ENCODE results near the gene CBY1. TPM values are rescaled to one million over a fixed set of nuclear protein-coding genes. Genes with fewer than 3 reads are reported as not detected.
"Not testable (repeated sequence)": the region's sequence is repeated elsewhere in the genome, so short reads cannot be mapped to it uniquely, and the experiment has no call there.

The CBY1 gene
- polyA plus RNA-seq (2014; cell fraction: cytosol; rRNA removed) = 10.0 and 14.1 TPM in 2 replicates
- polyA plus RNA-seq (2014; cell fraction: nucleus; rRNA removed) = 12.8 and 19.8 TPM in 2 replicates

DNA sequence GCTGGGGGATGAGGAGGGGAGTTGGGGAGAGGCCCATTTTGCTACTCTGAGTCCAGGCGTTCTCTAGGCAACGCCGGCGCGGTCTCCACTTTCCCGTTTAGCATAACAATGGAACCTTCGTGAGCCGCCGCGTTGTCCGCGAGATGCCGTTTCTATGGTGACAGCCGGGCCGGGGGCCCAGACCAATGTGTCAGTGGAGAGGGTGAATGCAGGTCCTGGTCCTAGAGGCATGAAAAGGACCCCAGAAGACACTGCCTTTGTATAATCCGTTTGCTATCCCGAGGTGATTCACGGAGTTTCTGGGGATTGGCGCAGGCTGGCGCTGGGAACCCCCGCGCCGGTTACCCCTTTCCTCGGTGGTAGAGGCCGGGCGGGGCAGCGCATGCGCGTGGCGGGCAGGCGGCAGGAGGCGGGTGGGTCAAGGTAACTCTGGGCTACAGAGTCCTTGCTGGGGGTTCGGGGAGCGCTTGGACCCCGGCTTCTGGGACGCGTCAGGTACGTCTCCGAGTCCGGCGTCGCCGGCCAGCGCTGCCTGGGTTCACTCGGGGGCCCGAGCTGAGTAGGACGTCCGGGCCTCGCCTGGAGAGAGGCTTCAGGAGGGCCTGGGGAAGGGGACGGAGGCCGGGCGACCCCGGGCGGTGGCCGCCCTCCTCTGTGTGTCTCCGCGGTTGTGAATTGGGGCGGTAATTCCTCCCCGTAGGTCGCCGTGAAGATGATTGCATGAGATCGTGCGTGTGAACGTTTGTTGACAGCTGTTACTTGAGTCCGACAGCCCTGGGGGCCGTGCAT, at the start of gene CBY1, which contains the start of gene FAM227A:
Gene CBY1, plus strand, starts transcription at position 383 of the 789 bp plus-strand sequence. CDS start 11,417 bp downstream, outside the sequence.
Gene FAM227A, minus strand, starts transcription at position 137 of the 789 bp plus-strand sequence. CDS start 6,224 bp downstream, outside the sequence.
- DNase-seq (ENCODE audit: low spot score) = peak; percentile 85

DNA sequence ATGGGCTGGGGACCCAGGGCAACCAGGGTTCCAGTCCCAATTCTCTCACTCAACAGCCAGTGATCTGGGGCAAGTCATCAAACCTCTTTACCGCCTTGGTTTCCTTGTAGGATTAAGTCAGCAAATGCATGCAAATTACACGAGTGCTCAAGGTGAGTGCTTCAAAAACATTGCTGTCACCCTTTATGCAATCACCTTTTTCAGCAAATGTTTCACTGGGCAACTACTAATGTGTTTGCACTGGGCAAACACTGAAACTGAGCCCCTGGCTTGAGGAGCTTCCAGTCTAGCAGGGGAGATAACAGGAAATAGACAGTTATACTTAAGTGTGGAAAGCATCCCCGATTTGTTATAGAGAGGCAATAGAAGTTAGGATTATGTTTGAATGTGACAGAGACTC, 48.8 kb upstream of the CBY1 start:
- DNase-seq (ENCODE audit: low spot score) = no peak

GRCh38 chr22:38608992-38609750, 47.3 kb upstream of the CBY1 start:
- peak; percentile 34 for DNase-seq (ENCODE audit: low spot score)

DNA sequence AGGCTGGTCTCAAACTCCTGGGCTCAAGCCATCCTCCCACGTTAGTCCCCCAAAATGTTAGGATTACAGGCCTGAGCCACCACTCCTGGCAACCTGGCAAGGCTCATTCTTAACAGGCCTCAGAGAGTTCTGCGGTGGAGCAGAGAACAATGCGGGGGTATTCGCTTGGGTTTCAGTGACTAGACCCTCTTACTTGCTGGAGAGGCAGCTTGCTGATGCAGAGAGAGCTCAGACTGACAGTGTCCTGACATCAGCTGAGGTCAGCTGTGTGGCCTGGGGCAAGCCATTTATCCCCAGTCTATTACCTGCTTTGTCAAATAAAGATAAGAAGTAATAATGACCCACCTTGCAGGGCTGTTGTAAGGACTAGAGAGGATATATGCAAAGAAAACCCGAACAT, 46.2 kb upstream of the CBY1 start:
- DNase-seq (ENCODE audit: low spot score) = no peak

DNA sequence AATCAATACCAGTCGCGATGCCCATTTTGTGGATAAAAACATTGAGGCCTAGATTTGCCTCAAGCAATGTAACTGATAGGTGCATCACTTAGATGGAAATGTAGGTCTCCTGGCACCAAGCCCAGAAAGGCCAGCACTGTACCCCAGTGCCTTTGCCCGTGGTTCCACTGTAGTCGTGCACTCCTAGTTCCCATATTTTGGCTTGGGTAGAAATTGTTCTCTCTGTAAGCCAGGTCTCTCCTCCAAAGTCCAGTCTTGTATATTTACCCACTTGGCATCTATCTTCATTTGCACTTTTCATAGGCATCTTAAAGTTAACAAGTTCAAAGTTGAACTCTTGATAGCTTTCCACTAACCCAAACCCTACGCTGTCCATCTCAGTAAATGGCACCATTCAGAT, 44.9 kb upstream of the CBY1 start:
- no peak for DNase-seq (ENCODE audit: low spot score)

- DNase-seq (ENCODE audit: low spot score) = no peak
Measured at GRCh38 chr22:38612217-38613006, 44.0 kb upstream of the CBY1 start.

DNA sequence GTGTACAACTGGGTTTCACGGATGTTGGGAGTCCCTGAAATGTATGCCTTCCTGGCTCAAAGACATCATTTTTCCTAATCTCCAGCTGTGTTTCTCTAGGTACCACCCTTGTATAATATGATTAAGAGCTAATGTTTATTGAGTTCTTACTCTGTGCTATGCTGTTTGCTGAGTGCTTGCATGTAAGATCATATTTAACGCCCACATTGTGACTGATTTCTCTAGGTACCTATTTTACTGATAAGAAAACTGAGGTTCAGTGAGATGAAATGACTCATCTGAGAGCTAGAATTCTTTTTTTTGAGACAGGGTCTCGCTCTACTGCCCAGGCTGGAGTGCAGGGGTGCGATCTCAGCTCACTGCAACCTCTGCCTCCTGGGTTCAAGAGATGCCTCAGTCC, 42.9 kb upstream of the CBY1 start:
- DNase-seq (ENCODE audit: low spot score) = no peak

DNA sequence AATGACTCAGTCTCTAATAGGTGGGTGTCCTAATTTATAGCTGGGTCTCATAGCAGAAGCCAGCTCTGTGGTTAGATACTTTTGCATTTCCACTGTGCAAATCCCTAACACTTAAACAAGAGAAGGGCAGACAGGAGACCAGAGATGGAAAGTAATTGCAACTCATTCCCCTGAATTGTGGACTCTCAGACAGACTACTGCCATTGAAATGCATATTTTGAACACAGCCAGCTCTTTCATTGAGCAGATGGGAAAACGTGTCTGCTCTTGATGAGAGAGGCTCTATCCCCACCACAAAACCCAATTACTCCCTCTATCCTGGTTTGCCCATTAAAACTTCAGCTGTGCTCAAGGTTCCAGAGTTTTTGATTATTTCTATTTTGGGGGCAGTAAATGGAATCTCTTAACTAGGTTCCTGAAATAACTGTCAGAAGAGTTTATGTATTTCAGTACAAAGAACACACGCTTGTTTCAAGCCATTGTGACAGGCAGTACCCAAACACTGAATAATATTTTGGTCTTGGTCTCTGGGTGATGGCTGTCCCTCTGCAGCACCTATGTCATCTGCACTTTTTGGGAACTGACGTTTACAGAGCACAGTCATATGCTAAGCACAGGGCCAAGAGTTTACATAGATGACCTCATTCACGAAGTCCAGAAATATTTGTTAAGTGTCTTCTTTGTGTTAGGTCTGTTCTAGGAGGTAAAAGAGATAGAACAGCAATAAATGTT, 41.9 kb upstream of the CBY1 start:
- DNase-seq (ENCODE audit: low spot score) = no peak

- DNase-seq (ENCODE audit: low spot score) = not testable (repeated sequence)
Measured at GRCh38 chr22:38615064-38615405, 41.4 kb upstream of the CBY1 start.

- no peak for DNase-seq (ENCODE audit: low spot score)
Measured at GRCh38 chr22:38618258-38618657, 38.2 kb upstream of the CBY1 start.

DNA sequence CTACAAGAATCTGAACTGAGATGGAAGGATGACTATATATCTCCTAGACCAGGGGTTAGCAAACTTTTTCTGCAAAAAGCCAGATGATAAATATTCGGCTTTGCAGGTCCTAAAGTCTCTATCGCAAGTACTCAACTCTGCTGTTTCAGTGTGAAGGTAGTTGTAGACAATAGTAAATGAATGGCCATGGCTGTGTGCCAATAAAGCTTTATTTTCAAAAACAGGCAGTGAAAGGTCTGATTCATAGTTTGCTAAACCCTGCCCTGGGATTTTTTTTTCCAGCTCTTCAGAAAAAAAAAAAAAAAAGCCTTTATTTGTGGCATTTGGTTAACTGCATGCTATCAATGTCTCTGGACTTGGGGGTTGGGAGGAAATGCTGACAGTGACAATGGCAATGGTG, 37.8 kb upstream of the CBY1 start:
- no peak for DNase-seq (ENCODE audit: low spot score)

DNA sequence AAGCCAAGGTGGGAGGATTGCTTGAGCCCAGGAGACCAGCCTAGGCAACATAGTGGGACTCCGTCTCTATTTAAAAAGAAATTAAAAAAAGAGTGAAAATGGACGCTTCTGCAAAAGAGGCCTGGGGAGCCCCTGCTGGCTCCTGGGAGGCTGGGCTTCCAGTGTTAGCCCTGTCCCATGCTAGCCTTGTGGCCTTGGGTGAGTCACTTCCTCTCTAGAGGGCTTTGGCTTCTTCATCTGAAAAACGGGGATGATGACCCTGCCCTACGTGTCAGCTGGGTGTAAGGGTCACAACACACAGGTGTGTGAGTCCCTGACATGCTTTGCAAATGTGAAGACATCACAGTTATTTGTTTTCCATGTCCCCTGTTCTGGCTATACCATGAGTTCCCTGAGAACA, 33.1 kb upstream of the CBY1 start:
- DNase-seq (ENCODE audit: low spot score) = no peak

- DNase-seq (ENCODE audit: low spot score) = no peak
Measured at GRCh38 chr22:38628444-38628843, 28.0 kb upstream of the CBY1 start.

DNA sequence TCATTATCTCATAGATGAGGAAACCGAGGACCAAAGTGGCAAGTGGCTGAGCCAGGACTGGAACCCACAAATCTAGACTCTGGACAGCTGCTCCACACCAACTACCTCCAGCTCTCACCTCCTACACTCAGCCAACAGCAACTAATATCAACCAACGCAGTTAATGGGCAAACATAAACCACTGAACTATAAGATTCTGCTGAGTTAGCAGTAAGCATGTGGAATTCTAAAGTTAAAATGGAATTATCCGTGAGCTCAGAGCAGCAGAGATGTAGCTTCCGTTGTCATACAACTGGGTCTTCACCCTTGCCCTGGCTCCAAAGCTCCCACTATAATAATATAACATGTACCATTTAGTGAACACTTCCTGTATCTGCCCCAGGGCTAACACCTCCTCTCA, 27.3 kb upstream of the CBY1 start:
- DNase-seq (ENCODE audit: low spot score) = no peak

DNA sequence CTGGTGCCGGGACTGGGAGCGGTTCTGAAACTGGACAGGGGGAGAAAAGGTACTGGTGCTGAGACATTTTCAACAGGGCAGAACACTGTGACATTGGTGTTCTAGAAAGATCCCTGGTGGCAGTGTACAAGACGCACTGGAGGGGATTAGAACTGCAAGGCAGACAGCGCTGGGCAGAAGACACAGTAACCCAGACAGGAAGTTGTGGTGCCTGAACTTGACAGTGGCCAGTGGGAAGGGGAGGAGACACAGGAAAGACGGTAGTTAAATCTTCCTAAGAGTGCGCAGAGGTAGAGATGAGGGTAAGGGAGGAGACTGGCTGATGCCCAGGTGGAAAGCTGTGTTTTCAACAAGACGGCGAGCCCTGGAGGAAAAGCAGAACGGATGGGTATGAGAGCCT, 24.7 kb upstream of the CBY1 start:
- no peak for DNase-seq (ENCODE audit: low spot score)

GRCh38 chr22:38632528-38632927, 23.9 kb upstream of the CBY1 start:
- no peak for DNase-seq (ENCODE audit: low spot score)

DNA sequence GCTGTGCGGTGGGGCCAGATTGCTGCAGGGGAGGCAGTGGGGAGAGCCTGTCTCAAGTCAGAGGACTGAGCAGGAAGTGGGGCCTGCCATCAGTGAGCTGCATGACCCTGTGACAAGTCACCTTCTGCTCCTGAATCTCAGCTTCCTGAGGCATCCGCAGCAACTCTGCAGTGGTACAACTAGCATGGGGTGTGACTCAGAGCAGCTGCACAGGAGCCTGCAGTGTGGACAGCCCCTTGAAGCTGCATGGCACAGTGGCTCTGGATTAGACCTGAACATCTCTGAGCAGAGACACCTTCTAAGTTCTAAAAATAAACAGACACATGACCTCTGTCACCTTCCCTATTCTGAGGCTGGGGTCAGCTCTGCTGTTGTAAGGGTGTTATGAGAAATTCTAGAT, 18.2 kb upstream of the CBY1 start:
- DNase-seq (ENCODE audit: low spot score) = no peak

- DNase-seq (ENCODE audit: low spot score) = no peak
Measured at GRCh38 chr22:38638728-38639127, 17.7 kb upstream of the CBY1 start.

- no peak for DNase-seq (ENCODE audit: low spot score)
Measured at GRCh38 chr22:38641476-38642040, 14.9 kb upstream of the CBY1 start.

GRCh38 chr22:38644245-38644644, 12.2 kb upstream of the CBY1 start:
- DNase-seq (ENCODE audit: low spot score) = not testable (repeated sequence)

DNA sequence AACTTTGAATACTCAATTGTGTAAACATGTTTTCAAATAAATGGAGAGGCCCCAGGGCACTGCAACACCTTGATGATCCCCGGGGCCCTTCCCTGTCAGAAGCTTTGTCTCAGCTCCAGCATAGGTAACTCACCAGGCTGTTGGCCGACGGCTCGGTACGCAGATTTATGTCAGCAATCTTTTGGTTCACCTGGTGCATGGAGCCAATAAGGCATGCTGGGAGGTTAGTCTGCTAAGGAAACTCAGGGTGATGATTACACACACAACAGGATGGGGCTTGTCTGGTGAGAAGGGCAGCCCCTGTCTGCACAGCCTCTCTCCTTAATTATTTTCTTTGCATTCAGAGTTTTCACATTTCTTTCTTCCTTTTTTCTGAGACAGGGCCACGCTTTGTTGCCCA, 11.0 kb upstream of the CBY1 start:
- DNase-seq (ENCODE audit: low spot score) = no peak
